Gastroesophageal sphincter (tissue), 4 donors: Measurements from ENCODE around the gene YWHAE. TPM values are rescaled to one million over a fixed set of nuclear protein-coding genes. Genes with fewer than 3 reads are reported as not detected.

Source experiments
- ATAC-seq: fragments of 150-250 bp; one replicate; pipeline ENCODE4 v1.9.1; 2016; ENCODE audit warnings: mild to moderate bottlenecking, moderate library complexity
- H3K27ac ChIP-seq, 4 donors: fragments of 200-600 bp; sonication (generic) in 3 of 4; 1 replicate in 3 of 4; 2 replicates in 1 of 4; pipeline ENCODE4 v1.5.1; 2016 to 2019
- H3K27me3 ChIP-seq: fragments of 200-600 bp; sonication (generic); one replicate; pipeline ENCODE4 v1.5.1; 2019
- H3K36me3 ChIP-seq, 2 donors: fragments of 200-600 bp; sonication (generic); one replicate each; pipeline ENCODE4 v1.5.1; 2019; ENCODE audit warnings: control low read depth in 1 of 2
- H3K4me1 ChIP-seq, 3 donors: fragments of 200-600 bp; sonication (generic); 1 replicate in 2 of 3; 2 replicates in 1 of 3; pipeline ENCODE4 v1.5.1; 2016 to 2019; ENCODE audit warnings: control low read depth in 2 of 3
- H3K4me3 ChIP-seq, 2 donors: fragments of 200-600 bp; sonication (generic); one replicate each; pipeline ENCODE4 v1.5.1; 2019; ENCODE audit warnings: mild to moderate bottlenecking in 1 of 2, moderate library complexity in 1 of 2
- H3K9me3 ChIP-seq, 3 donors: fragments of 200-600 bp; sonication (generic); one replicate each; pipeline ENCODE4 v1.5.1; 2017 to 2019; ENCODE audit warnings: control low read depth in 2 of 3
- EP300 ChIP-seq: sonication (generic); formaldehyde crosslinking; IDR thresholded peaks from one replicate; pipeline ENCODE4 v1.6.1; 2017; ENCODE audit warnings: antibody characterized with exemption, mild to moderate bottlenecking
- POLR2A ChIP-seq, 2 donors: fragments of 450-650 bp; IDR thresholded peaks; one replicate each; pipeline ENCODE4 v1.6.1; 2017; ENCODE audit warnings: antibody characterized with exemption in 2 of 2, mild to moderate bottlenecking in 2 of 2, moderate library complexity in 1 of 2
- POLR2AphosphoS5 ChIP-seq: sonication (generic); formaldehyde crosslinking; IDR thresholded peaks from one replicate; pipeline ENCODE4 v1.6.1; 2017; ENCODE audit warnings: antibody characterized with exemption
- WGBS, 2 donors: methylation state at CpG; one replicate each; pipeline ENCODE4 v1.1.5; 2018; ENCODE audit warnings: low coverage in 1 of 2; 5-methylcytosine and 5-hydroxymethylcytosine counted together
- total RNA-seq, 4 donors: library from RNA; depleted of rRNA; stranded (reverse); fragments of >200 nt; gene quantifications; one replicate each; pipeline ENCODE4 v1.1.0, GENCODE V29; 2016
- TF ChIP-seq, protein P1 (sequence below), 4 experiments: fragments of 200-600 bp in 2 of 4; fragments of 450-650 bp in 2 of 4; sonication (generic) in 1 of 4; IDR thresholded peaks; one replicate each; pipeline ENCODE4 v1.5.1; 2017 to 2019; ENCODE audit warnings: antibody characterized with exemption in 4 of 4, mild to moderate bottlenecking in 2 of 4, moderate library complexity in 2 of 4

The YWHAE gene
- total RNA-seq, 4 donors from 2014 or later = 359 to 456 (median 398) TPM

GRCh38 chr17:1377334-1377733, 22.7 kb downstream of the YWHAE start:
- Histone ChIP-seq H3K4me1 (peaks cover 37 to 100% (median 64%) of the 10 kb centered on the region in 3 donors), H3K27me3 (no peaks in the 10 kb centered on the region), H3K27ac (peak overlapping the region; percentile 22 to 67 (median 52)), H3K4me3 (no peak overlapping the region), H3K36me3 (peaks cover 0 to 5% of the 10 kb centered on the region in 2 donors), H3K9me3 (no peaks in the 10 kb centered on the region)
- WGBS, 2 donors = 40 to 65% methylated on average over 1 to 3 of the region's 3 CpGs
- no peak for TF ChIP-seq POLR2AphosphoS5
- TF ChIP-seq POLR2A (IDR thresholded peaks at IDR 0.05) = no peak
- TF ChIP-seq EP300 = no peak
- TF ChIP-seq, protein P1, sequence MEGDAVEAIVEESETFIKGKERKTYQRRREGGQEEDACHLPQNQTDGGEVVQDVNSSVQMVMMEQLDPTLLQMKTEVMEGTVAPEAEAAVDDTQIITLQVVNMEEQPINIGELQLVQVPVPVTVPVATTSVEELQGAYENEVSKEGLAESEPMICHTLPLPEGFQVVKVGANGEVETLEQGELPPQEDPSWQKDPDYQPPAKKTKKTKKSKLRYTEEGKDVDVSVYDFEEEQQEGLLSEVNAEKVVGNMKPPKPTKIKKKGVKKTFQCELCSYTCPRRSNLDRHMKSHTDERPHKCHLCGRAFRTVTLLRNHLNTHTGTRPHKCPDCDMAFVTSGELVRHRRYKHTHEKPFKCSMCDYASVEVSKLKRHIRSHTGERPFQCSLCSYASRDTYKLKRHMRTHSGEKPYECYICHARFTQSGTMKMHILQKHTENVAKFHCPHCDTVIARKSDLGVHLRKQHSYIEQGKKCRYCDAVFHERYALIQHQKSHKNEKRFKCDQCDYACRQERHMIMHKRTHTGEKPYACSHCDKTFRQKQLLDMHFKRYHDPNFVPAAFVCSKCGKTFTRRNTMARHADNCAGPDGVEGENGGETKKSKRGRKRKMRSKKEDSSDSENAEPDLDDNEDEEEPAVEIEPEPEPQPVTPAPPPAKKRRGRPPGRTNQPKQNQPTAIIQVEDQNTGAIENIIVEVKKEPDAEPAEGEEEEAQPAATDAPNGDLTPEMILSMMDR (IDR thresholded peaks at IDR 0.05) = no peak
- no peak for ATAC-seq

DNA sequence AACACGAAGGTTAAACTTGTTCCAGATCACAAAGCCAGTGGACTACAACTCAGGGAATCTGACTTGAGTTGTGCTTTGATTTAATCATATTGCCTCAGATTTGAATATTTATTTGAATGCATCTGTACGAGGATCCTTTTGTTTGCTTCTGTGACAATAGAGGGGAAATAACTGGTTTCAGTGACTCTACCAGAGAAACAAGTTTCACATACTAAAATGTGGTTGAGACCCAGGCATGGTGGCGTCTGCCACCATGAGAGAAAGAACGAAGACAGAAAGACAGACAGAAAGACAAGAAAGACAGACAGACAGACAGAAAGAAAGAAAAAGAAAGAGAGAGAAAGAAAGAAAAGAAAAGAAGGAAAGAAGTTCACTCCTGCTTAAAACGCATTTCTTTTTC, 24.0 kb downstream of the YWHAE start:
- H3K4me3 ChIP-seq = no peak overlapping the region
- H3K4me1 ChIP-seq = peaks cover 35 to 100% (median 73%) of the 10 kb centered on the region in 3 donors
- ATAC-seq = no peak
- peak overlapping the region; percentile 48 to 67 (median 52) for H3K27ac ChIP-seq
- H3K27me3 ChIP-seq = no peaks in the 10 kb centered on the region
- no peaks in the 10 kb centered on the region for H3K9me3 ChIP-seq
- peaks cover 0 to 5% of the 10 kb centered on the region in 2 donors for H3K36me3 ChIP-seq
- TF ChIP-seq, protein P1 (IDR thresholded peaks at IDR 0.05) = no peak
- TF ChIP-seq POLR2A (IDR thresholded peaks at IDR 0.05) (no peak), EP300 (no peak), POLR2AphosphoS5 (no peak)
- WGBS, 2 donors = 20 to 42% methylated on average over 5 of the region's 5 CpGs

DNA sequence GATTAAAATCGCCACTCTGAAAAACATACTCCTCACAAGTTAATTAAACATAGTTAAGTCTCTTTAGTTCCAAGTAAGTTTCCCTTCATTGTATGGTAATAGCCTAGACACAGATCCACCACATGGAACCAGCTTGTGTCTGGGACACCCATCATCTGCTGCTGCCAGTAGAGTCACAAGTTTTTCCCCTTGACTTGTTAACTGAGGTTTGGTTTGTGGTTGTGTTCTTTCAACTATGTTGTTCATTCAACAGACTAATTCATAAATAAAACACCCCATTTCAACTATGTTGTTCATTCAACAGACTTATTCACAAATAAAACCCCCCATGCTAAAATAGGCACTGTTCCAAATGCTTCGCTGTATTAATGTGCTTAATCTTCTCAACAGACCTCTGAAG, 24.4 kb downstream of the YWHAE start:
- Histone ChIP-seq H3K4me1 (peaks cover 30 to 100% (median 74%) of the 10 kb centered on the region in 3 donors), H3K27me3 (no peaks in the 10 kb centered on the region), H3K9me3 (no peaks in the 10 kb centered on the region), H3K4me3 (no peak overlapping the region), H3K36me3 (peaks cover 0 to 5% of the 10 kb centered on the region in 2 donors), H3K27ac (peak overlapping the region; percentile 2 to 67 (median 52))
- WGBS, 2 donors = 23 to 25% methylated on average over 2 of the region's 2 CpGs
- no peak for ATAC-seq
- no peak for TF ChIP-seq POLR2AphosphoS5
- TF ChIP-seq, protein P1 (IDR thresholded peaks at IDR 0.05) = no peak
- TF ChIP-seq POLR2A (IDR thresholded peaks at IDR 0.05) = no peak

- Histone ChIP-seq H3K4me1 (peaks cover 30 to 100% (median 71%) of the 10 kb centered on the region in 3 donors), H3K4me3 (no peak overlapping the region), H3K9me3 (no peaks in the 10 kb centered on the region), H3K27me3 (no peaks in the 10 kb centered on the region), H3K27ac (peak overlapping the region in 3 of 4 donors; percentile 2 to 67 (median 5)), H3K36me3 (peaks cover 0 to 5% of the 10 kb centered on the region in 2 donors)
- 35 to 56% methylated on average over 8 to 10 of the region's 10 CpGs for WGBS, 2 donors
- no peak for TF ChIP-seq POLR2AphosphoS5
- TF ChIP-seq, protein P1 (IDR thresholded peaks at IDR 0.05) = no peak
- no peak for TF ChIP-seq EP300
- no peak for TF ChIP-seq POLR2A (IDR thresholded peaks at IDR 0.05)
- ATAC-seq = no peak
Observed at GRCh38 chr17:1374431-1375177, 25.4 kb downstream of the YWHAE start.

DNA sequence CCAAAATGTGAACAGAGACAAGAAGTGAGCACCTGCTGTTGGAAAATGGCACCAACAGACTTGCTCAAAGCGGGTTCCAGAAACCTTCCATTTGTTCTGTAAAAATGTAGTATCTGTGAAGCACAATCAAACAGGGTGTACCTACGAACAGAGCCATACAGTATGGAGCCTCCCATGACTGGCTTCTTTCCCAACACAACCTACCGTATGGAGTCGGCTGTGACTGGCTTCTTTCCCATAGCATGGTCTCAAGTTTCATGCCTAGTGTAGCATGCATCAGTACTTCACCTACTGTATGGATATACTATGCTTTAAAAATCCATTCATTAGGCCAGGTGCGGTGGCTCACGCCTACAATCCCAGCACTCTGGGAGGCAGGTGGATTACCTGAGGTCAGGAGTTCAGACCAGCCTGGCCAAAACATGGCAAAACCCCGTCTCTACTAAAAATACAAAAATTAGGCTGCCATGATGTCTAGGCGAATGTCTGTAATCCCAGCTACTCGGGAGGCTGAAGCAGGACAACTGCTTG, 26.2 kb downstream of the YWHAE start:
- H3K27ac ChIP-seq = peak overlapping the region in 3 of 4 donors; percentile 2 to 67 (median 5)
- H3K4me3 ChIP-seq = no peak overlapping the region
- no peak for ATAC-seq
- H3K27me3 ChIP-seq = no peaks in the 10 kb centered on the region
- no peaks in the 10 kb centered on the region for H3K9me3 ChIP-seq
- TF ChIP-seq, protein P1 (IDR thresholded peaks at IDR 0.05) = no peak
- TF ChIP-seq POLR2A (IDR thresholded peaks at IDR 0.05) (no peak), EP300 (no peak), POLR2AphosphoS5 (no peak)
- 42 to 48% methylated on average over 4 to 6 of the region's 9 CpGs for WGBS, 2 donors
- peaks cover 30 to 100% (median 71%) of the 10 kb centered on the region in 3 donors for H3K4me1 ChIP-seq
- peaks cover 0 to 5% of the 10 kb centered on the region in 2 donors for H3K36me3 ChIP-seq
